ENCODE measurements around the gene INIP.

- TF ChIP-seq CTCF (conservative IDR thresholded peaks at IDR 0.05; ENCODE audit: low read depth in 2 of 2), result no peak
- no peak for TF ChIP-seq EZH2phosphoT487 (IDR thresholded peaks at IDR 0.05; ENCODE audit: unreplicated experiment)
- no peak for TF ChIP-seq EZH2 (IDR thresholded peaks at IDR 0.05; ENCODE audit: low read depth, unreplicated experiment)
- no peak for TF ChIP-seq REST (IDR thresholded peaks at IDR 0.05; ENCODE audit: unreplicated experiment)
- TF ChIP-seq NANOG (IDR thresholded peaks at IDR 0.05; ENCODE audit: borderline replicate concordance), result no peak
- TF ChIP-seq CREB1 (CRISPR knock-in tag; IDR thresholded peaks at IDR 0.05; ENCODE audit: low read depth), result no peak
- no peak for TF ChIP-seq POLR2AphosphoS5 (IDR thresholded peaks at IDR 0.05; ENCODE audit: low read depth)
- no peak for TF ChIP-seq ETS1 (IDR thresholded peaks at IDR 0.05)
- TF ChIP-seq JUNB (IDR thresholded peaks at IDR 0.05; ENCODE audit: unreplicated experiment), result no peak
- TF ChIP-seq STAT1 (IDR thresholded peaks at IDR 0.05; ENCODE audit: unreplicated experiment), result no peak
- TF ChIP-seq ZNF114 (CRISPR knock-in tag; IDR thresholded peaks at IDR 0.05), result no peak
- TF ChIP-seq ZNF331 (CRISPR knock-in tag; IDR thresholded peaks at IDR 0.05; ENCODE audit: low read depth), result no peak
- TF ChIP-seq ZNF462 (CRISPR knock-in tag; IDR thresholded peaks at IDR 0.05), result no peak
Measured at GRCh38 chr9:112700085-112700484, 17.8 kb downstream of the INIP start.

All from GM23338 (cell line).